B cell (primary cell): ENCODE measurements around the gene LRRC42. TPM values are rescaled to one million over a fixed set of nuclear protein-coding genes. Genes with fewer than 3 reads are reported as not detected.

ENCODE experiments used
- ATAC-seq: fragments of 200-7000 bp; cut with Tn5 transposase; one replicate; pipeline ENCODE4 v1.10.0; 2021; ENCODE audit warnings: low read depth, mild to moderate bottlenecking, moderate number of reproducible peaks, moderate library complexity
- CTCF ChIA-PET: fragments of 350-600 bp; sonication (Branson Sonifier 250); formaldehyde crosslinking; loops from one replicate; lab custom pipeline; 2021; ENCODE audit warnings: antibody characterized with exemption, inconsistent platforms; lab: Charles Lee
- POLR2A ChIA-PET: fragments of 350-600 bp; sonication (Branson Sonifier 250); formaldehyde crosslinking; loops from one replicate; lab custom pipeline; 2021; ENCODE audit warnings: antibody characterized with exemption; lab: Charles Lee
- DNase-seq: peaks from one replicate; pipeline ENCODE4 v3.0.0; 2013
- H2AFZ ChIP-seq: 2 replicates; pipeline ENCODE4 v1.6.1; 2012; ENCODE audit warnings: mild to moderate bottlenecking, low read depth, low read length; ENCODE audit not compliant: insufficient read depth, poor library complexity, severe bottlenecking
- H3K27ac ChIP-seq, 2 donors: 1 replicate in 1 of 2; 2 replicates in 1 of 2; pipeline ENCODE4 v1.5.1; 2012 to 2013; ENCODE audit warnings: low read length in 2 of 2, mild to moderate bottlenecking in 2 of 2, moderate library complexity in 1 of 2
- H3K27me3 ChIP-seq, 4 experiments: fragments of 200-600 bp in 1 of 4; sonication (generic) in 1 of 4; replicated peaks in 1 of 4; 1 replicate in 2 of 4; 2 replicates in 2 of 4; pipeline versions ENCODE4 v1.6.1 to v1.7.0; 2013 to 2016; ENCODE audit warnings: low read length in 3 of 4, mild to moderate bottlenecking in 2 of 4, mixed read lengths in 1 of 4, moderate library complexity in 1 of 4; ENCODE audit not compliant: insufficient read depth in 4 of 4, control insufficient read depth in 3 of 4; ENCODE audit errors: control extremely low read depth in 1 of 4
- H3K36me3 ChIP-seq, 2 experiments: replicated peaks in 1 of 2; 1 replicate in 1 of 2; 2 replicates in 1 of 2; pipeline versions ENCODE4 v1.6.1 to v1.7.1; 2013; ENCODE audit warnings: low read length in 1 of 2; ENCODE audit not compliant: insufficient read depth in 2 of 2, control insufficient read depth in 1 of 2; ENCODE audit errors: control extremely low read depth in 1 of 2, extremely low read depth in 1 of 2
- H3K4me1 ChIP-seq, 2 donors: fragments of 200-600 bp in 1 of 2; sonication (generic) in 1 of 2; 1 replicate in 1 of 2; 2 replicates in 1 of 2; pipeline versions ENCODE4 v1.5.1 to v1.6.1; 2013 to 2017; ENCODE audit warnings: low read length in 2 of 2; ENCODE audit not compliant: control insufficient read depth in 2 of 2, insufficient read depth in 2 of 2
- H3K4me2 ChIP-seq: replicated peaks from 2 replicates; pipeline ENCODE3; 2012; ENCODE audit warnings: mild to moderate bottlenecking, low read depth, low read length; ENCODE audit not compliant: poor library complexity, severe bottlenecking
- H3K4me3 ChIP-seq, 5 experiments: fragments of 200-600 bp in 1 of 5; sonication (generic) in 1 of 5; 1 replicate in 3 of 5; 2 replicates in 2 of 5; pipeline versions ENCODE4 v1.5.1 to v1.7.0; 2011 to 2016; ENCODE audit warnings: low read length in 4 of 5, mild to moderate bottlenecking in 4 of 5, low read depth in 2 of 5, control low read depth in 1 of 5, moderate library complexity in 1 of 5; ENCODE audit not compliant: insufficient read depth in 1 of 5; ENCODE audit errors: control extremely low read depth in 1 of 5, extremely low read depth in 1 of 5
- H3K79me2 ChIP-seq: fragments of 200-600 bp; sonication (generic); one replicate; pipeline ENCODE4 v1.6.0; 2016; ENCODE audit warnings: low read length; ENCODE audit not compliant: control insufficient read depth, insufficient read depth
- H3K9ac ChIP-seq: fragments of 200-600 bp; sonication (generic); 2 replicates; pipeline ENCODE4 v1.6.1; 2017; ENCODE audit warnings: mild to moderate bottlenecking, low read length, moderate library complexity
- H3K9me3 ChIP-seq, 3 donors: one replicate each; pipeline versions ENCODE4 v1.6.1 to v1.7.1; 2013; ENCODE audit warnings: low read length in 2 of 3; ENCODE audit not compliant: control insufficient read depth in 2 of 3, insufficient read depth in 1 of 3; ENCODE audit errors: control extremely low read depth in 1 of 3
- H4K20me1 ChIP-seq: 2 replicates; pipeline ENCODE4 v1.6.0; 2012; ENCODE audit warnings: mild to moderate bottlenecking, low read length; ENCODE audit not compliant: insufficient read depth, control insufficient read depth, poor library complexity, severe bottlenecking
- H3K27ac Mint-ChIP-seq: one replicate; pipeline ENCODE4 v1.8.0; 2021; ENCODE audit warnings: mixed read lengths
- H3K27me3 Mint-ChIP-seq: one replicate; pipeline ENCODE4 v1.8.0; 2021; ENCODE audit warnings: mixed read lengths
- H3K4me1 Mint-ChIP-seq: one replicate; pipeline ENCODE4 v1.8.0; 2021; ENCODE audit warnings: mixed read lengths
- H3K4me3 Mint-ChIP-seq: one replicate; pipeline ENCODE4 v1.8.0; 2021; ENCODE audit warnings: mixed read lengths
- H3K9me3 Mint-ChIP-seq: one replicate; pipeline ENCODE4 v1.8.0; 2022; ENCODE audit warnings: mixed read lengths; ENCODE audit not compliant: insufficient read depth
- CTCF ChIP-seq: fragments of 200-600 bp; IDR thresholded peaks from one replicate; pipeline ENCODE4 v1.8.0; 2022; ENCODE audit warnings: antibody characterized with exemption, mild to moderate bottlenecking
- EZH2 ChIP-seq: IDR thresholded peaks from 2 replicates; pipeline ENCODE4 v1.6.1; 2012; ENCODE audit warnings: borderline replicate concordance, low read depth, mild to moderate bottlenecking, moderate library complexity, low read length; ENCODE audit not compliant: insufficient read depth, poor library complexity, severe bottlenecking
- WGBS: methylation state at CpG from one replicate; pipeline ENCODE4 v1.1.5; 2013; ENCODE audit warnings: missing lambda C conversion rate; ENCODE audit not compliant: insufficient coverage; 5-methylcytosine and 5-hydroxymethylcytosine counted together
- intact Hi-C: fragments of 100-400 bp; cut with micrococcal nuclease; formaldehyde crosslinking; loops from one replicate; pipeline ENCODE4 v1.10.0; 2022
- polyA plus RNA-seq: library from polyadenylated mRNA; depleted of rRNA; stranded (reverse); fragments of >200 nt; gene quantifications from 2 replicates; pipeline ENCODE4 v1.2.3, GENCODE V29; 2012
- total RNA-seq, 2 donors: library from RNA; stranded (reverse); fragments of 120-200 nt in 1 of 2; gene quantifications; 1 replicate in 1 of 2; 2 replicates in 1 of 2; pipeline versions ENCODE4 v1.2.3 to v1.2.4, GENCODE V29; 2013 to 2022

Gene LRRC42
- total and polyA plus RNA-seq, 2 donors (not counting 1 experiment from before 2014, with no cell fraction given), result 4.7 to 10.3 TPM

GRCh38 chr1:53979712-53980450 is 33.7 kb downstream of the LRRC42 start:
- Mint-ChIP-seq H3K27ac (no peak overlapping the region), H3K9me3 (no peaks in the 10 kb centered on the region), H3K27me3 (peaks cover 7% of the 10 kb centered on the region), H3K4me1 (no peaks in the 10 kb centered on the region), H3K4me3 (no peak overlapping the region)
- ChIA-PET POLR2A (no interaction called here), CTCF (interaction anchor here (0.9 kb wide), 1 partner anchor 21 kb away, joined by 3 read pairs; no protein-coding TSS in a partner anchor)
- no peaks in the 10 kb centered on the region for H3K4me1 ChIP-seq
- no peaks in the 10 kb centered on the region for H3K27me3 ChIP-seq
- H3K9ac ChIP-seq, result no peak overlapping the region
- no peaks in the 10 kb centered on the region for H3K79me2 ChIP-seq
- H3K27ac ChIP-seq, result no peak overlapping the region
- DNase-seq, result no peak
- no peak for TF ChIP-seq CTCF
- no peak for TF ChIP-seq EZH2
- intact Hi-C loops, result no loop called here
- H3K36me3 ChIP-seq, result no peaks in the 10 kb centered on the region
- no peak for ATAC-seq
- H3K4me2 ChIP-seq, result no peak overlapping the region
- no peaks in the 10 kb centered on the region for H4K20me1 ChIP-seq
- WGBS, result 76% methylated on average over 13 of the region's 13 CpGs
- no peaks in the 10 kb centered on the region for H3K9me3 ChIP-seq
- H3K4me3 ChIP-seq, result no peak overlapping the region
- H2AFZ ChIP-seq, result no peak overlapping the region

- Mint-ChIP-seq H3K9me3 (no peaks in the 10 kb centered on the region), H3K27ac (no peak overlapping the region), H3K27me3 (peaks cover 7% of the 10 kb centered on the region), H3K4me3 (no peak overlapping the region), H3K4me1 (no peaks in the 10 kb centered on the region)
- ATAC-seq, result no peak
- Histone ChIP-seq H4K20me1 (no peaks in the 10 kb centered on the region), H3K4me1 (no peaks in the 10 kb centered on the region), H3K9me3 (no peaks in the 10 kb centered on the region), H3K27me3 (no peaks in the 10 kb centered on the region), H3K4me3 (no peak overlapping the region), H3K79me2 (no peaks in the 10 kb centered on the region), H3K4me2 (no peak overlapping the region), H3K9ac (no peak overlapping the region), H3K36me3 (no peaks in the 10 kb centered on the region), H3K27ac (no peak overlapping the region), H2AFZ (no peak overlapping the region)
- ChIA-PET CTCF (no interaction called here), POLR2A (no interaction called here)
- DNase-seq, result no peak
- 100% methylated on average over 3 of the region's 6 CpGs for WGBS
- no peak for TF ChIP-seq EZH2
- no peak for TF ChIP-seq CTCF
- intact Hi-C loops, result no loop called here
Measured at GRCh38 chr1:53981220-53981619, 35.1 kb downstream of the LRRC42 start.
